Fibroblast of skin of left quadriceps (primary cell): ENCODE data around the gene SCYGR6.
A peak's percentile ranks its signal among the peaks of the same experiment; 100 is the strongest.
"Not testable (repeated sequence)": the region's sequence is repeated elsewhere in the genome, so short reads cannot be mapped to it uniquely, and the experiment has no call there.

Experiments used
- DNase-seq, 2 experiments: peaks; one replicate each; pipeline ENCODE4 v3.0.0-alpha.2; 2013; ENCODE audit warnings: low read depth in 2 of 2

SCYGR6 gene, protein sequence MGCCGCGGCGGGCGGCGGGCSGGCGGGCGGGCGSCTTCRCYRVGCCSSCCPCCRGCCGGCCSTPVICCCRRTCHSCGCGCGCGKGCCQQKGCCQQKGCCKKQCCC

DNA sequence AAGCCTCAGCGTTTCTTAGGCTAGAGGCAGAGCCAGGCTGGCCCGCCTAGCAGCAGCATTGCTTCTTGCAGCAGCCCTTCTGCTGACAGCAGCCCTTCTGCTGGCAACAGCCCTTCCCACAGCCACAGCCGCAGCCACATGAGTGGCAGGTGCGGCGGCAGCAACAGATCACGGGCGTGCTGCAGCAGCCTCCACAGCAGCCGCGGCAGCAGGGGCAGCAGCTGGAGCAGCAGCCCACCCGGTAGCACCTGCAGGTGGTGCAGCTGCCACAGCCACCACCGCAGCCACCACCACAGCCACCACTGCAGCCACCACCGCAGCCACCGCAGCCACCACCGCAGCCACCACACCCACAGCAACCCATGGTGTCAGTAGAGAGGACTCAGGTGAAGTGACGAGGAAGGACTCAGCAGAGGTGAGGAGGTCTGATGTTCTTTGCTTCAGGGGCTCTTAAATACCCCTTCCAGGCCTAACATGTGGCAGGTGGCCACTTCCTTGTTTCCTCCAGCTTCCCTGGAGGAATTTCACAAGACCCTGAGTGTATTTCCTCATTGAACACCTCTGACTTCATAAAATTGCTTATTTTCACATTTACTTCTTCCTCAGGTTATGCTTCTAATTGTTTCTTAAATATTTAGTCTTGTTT lies at the start of gene SCYGR6:
TSS of gene SCYGR6 (minus strand) at position 364 of the 646 bp plus-strand sequence. CDS start at position 364, 0 bp downstream.
- DNase-seq, result no peak

DNA sequence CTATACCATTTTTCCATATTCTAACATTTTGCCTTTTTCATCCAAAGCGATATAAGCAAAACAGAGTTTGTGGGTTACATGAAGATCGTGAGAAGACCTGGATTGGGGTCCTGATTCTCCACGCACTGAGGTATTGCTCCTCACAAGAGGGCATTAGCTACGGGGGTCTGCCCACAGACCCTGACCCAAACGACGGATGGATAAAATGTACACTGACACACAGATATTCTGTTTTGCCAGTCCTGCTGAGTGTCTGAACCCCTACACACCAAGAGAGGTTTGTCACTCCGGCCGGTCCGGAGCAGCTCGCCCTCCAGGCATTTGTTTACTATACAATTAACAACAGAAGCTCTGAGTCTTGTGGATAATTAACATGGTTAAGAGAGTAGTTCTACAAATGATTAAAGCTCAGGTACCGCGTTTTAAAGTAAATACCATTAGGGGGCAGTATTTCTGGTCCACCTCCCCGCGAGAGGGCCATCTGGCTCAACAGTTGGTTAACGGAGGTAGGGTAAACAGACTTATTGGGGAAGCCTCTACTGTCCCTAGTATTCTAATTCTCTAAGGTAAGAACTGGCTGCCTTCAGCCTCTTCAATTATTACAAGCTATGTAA lies 49.6 kb upstream of the SCYGR6 start:
- no peak for DNase-seq

DNA sequence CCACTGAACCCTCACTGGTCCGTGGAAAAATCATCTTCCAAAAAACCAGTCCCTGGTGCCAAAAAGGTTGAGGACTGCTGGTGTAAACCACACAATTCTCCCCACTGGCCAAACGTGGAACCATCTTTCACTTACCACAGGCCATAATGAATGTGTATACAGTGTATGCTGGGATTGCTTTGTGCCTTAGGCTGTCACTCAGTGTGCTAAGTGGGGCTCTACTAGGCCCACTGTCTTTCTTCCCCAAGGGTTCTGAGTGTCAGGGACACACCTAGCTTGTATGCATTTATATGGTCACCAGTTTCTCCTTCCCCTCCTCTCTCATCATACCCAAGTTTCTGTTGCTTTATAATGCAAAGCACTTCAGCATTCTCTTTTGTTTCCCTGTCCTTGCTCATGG lies 48.4 kb upstream of the SCYGR6 start:
- no peak for DNase-seq

DNA sequence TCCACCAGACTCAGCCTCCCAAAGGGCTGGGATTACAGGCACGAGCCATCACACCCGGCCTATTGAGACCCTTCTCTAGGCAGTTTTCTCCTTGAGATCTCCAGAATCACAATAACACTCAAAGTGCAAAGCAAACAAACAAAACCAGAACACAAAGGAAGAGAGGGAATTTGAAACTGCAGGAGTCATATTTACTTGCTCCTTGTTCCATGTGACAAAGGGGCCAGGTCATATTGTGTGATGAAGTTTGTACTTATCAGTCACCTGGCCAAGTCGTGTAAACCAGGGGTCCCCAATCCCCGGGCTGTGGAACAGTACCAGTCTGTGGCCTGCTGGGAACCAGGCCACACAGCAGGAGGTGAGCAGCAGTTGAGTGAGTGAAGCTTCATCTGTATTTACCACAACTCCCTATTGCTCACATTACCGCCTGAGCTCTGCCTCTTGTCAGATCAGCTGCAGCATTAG lies 47.7 kb upstream of the SCYGR6 start:
- no peak for DNase-seq

DNA sequence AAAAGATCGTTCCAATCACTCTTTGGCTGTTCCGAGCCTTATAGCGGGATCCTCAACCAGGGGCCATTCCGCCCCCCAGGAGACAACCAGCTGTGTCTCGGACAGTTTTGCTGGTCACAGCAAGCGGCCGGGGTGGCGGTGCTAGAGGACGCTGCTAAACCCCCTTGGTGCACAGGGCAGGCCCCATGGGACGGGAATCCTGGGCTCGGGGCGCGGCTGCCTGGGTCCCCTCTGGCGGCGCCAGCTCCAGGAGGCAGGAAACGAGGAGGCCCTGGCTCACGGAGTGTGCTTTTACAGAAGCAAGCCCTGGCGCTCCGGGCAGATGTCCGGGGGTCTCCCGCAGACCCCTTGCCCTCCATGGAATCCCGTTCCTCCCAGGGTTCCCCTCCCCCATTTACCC lies 43.3 kb upstream of the SCYGR6 start:
- DNase-seq, result no peak

DNA sequence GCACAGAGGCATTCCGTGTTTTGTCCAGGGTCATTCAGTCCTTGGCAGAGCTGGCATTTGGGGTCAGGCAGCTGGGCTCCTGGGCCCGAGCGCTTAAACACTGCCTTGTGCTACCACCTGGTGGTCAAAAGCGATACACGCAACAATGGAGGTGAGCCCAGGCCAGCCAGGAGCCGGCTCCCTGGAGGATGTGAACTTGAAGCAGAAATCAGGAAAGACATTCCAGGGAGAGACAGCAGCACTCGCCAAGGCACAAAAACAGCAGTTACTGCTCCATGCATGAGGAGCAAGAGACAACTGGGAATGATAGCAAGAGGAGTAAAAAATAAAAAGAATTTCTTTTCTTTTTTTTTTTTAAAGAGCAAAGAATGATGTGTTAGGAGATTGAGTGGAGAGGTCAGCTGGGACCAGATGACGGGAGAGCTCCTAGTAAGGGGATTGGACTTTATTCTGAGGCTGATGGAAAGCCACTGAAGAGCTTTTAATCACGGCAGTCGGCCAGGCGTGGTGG lies 41.9 kb upstream of the SCYGR6 start:
- peak; percentile 32 for DNase-seq

DNA sequence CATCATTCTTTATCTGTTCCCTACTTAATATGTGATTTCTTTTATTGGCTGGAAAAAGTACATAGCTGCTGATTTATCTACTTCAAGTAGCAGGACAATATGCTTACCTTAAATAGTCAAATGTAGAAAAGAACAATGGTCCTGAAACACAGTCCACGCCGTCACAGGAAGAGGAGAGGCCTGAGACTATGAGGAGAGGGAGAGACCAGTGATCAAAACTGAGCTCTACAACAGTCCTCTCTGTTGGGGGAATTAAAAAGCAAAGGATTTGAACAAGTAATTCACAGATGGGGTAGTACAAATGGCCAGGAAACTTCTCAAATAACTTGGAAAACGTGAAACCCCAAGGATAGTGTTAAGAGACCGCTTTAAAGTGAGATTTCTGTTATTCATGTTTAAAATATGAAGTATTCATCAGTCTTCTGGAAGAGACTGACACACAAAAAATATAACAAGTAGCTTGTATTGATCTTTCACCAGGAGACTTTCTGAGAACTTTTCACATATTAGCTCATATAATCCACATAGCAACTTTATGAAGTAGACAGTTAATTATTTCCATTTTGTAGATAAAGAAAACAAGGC lies 41.3 kb upstream of the SCYGR6 start:
- no peak for DNase-seq

DNA sequence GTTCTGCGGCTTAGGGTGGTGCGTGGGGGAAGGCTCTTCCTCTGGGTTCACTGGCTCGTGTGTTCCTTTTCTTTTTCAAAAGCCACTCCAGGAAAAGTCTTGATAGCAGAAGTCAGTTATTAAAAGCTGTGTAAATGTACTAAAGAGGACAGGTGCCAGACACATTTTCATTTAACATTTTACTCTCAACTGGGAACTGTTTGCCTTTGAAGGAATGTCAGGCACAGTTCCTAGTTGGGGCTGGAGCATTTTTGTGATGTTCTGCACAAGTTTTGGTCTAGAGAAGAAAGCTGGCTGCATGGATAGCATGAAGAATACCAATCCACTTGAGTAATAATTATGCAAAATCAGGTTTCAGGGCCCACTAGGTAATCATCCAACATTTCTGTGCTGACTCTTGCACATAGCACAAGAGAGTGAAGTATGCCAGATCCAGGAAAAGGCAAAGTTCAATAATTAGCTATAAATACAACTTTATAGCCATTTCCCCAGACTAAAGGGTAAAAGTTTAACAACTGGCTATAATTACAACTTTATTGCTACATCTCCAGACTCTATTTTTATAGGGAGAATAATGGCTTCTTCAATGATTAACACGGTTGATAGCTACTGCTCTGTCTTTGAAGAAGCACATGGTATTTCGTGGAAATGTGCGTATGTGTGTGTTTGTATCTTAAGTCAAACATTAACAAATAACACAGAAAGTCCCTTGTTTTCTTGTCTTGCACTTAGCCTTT lies 37.4 kb upstream of the SCYGR6 start:
- no peak for DNase-seq

DNA sequence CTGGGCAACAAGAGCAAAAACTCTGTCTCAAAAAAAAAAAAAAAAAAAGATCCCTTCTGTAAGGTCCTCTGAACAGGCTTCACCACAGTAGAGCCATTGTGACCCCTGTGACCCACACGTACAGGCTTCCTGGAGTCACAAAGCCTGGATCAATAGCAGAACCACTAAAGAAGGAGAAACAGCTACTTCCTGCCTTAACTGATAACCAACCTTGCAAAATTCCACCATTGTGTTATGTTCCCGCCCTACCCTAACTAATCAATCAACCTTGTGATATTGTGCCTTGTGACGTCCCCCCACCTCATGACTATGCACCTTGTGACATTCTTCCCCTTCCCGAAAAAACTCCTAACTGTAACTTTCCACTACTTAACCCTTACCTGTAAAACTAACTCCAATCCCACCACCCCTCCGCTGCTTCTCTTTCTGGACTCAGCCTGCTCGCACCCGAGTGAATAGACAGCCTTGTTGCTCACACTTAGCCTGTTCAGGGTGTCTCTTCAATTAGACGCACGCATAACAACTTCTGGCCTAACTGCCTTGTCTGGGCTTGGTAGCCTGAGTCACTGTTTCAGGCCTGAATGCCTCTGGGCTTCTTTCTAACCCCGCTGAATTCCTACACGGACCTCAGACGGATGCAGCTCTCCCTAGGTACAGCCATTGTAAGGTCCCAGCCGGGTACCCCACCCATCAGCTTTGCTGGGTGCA lies 35.0 kb upstream of the SCYGR6 start:
- no peak for DNase-seq

DNA sequence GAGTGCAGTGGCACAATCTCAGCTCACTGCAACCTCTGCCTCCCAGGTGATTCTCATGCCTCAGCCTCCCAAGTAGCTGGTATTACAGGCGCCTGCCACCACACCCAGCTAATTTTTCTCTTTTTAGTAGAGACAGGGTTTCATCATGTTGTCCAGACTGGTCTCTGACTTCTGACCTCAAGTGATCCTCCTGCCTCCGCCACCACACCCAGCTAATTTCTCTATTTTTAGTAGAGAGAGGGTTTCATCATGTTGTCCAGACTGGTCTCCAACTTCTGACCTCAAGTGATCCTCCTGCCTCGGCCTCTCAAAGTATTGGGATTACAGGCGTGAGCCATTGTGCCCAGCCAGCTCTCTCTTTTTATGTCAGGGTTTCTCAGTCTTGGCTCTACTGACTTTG lies 31.7 kb upstream of the SCYGR6 start:
- not testable (repeated sequence) for DNase-seq

DNA sequence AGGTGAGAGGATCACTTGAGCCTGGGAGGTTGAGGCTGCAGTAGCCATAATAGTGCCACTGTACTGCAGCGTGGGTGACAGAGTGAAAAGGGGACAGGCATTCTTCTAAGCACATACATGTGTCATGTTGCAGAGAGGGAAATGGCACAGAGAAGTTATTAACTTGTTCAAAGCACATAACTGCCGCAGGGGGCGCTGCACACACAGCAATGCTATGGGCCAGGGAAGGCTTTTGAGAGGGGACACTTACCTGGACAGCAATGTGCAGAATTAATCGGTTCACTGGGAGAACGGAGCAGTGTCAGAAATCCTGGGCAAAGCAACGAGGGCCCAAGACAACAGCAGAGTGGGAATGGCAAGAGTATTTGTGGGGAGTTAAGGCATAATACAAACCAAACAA lies 23.5 kb upstream of the SCYGR6 start:
- no peak for DNase-seq

DNA sequence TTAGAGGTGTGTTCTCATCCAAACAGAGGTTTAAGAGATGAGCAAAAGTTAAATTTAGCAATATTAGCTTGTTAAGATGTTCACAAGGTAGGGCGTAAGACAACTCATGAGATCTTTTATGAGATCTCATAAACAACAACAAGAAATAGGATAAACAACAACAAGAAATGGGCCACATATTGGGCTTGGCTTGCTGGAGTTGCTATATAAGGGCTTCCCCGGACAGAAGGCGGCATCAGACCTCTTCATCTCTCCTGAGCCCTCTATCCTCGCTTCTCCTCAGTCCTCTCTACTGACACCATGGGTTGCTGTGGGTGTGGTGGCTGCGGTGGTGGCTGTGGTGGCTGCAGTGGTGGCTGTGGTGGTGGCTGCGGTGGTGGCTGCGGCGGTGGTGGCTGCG lies 21.0 kb upstream of the SCYGR6 start, which contains the start of gene SCYGR8:
TSS of gene SCYGR8 (plus strand) at position 301 of the 400 bp plus-strand sequence. CDS start at position 301, 0 bp downstream.
- DNase-seq, result no peak

DNA sequence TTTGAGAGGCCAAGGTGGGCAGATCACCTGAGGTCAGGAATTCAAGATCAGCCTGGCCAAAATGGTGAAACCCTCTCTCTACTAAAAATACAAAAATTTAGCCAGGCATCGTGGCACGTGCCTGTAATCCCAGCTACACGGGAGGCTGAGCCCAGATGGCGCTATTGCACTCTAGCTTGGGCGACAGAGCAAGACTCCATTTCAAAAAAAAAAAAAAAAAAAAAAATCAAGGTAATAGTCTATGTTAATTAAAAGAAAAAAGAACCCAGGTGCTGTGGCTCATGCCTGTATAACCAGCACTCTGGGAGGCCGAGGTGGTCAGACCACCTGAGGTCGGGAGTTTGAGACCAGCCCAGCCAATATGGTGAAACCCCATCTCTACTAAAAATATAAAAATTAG lies 16.1 kb upstream of the SCYGR6 start:
- DNase-seq, result not testable (repeated sequence)

DNA sequence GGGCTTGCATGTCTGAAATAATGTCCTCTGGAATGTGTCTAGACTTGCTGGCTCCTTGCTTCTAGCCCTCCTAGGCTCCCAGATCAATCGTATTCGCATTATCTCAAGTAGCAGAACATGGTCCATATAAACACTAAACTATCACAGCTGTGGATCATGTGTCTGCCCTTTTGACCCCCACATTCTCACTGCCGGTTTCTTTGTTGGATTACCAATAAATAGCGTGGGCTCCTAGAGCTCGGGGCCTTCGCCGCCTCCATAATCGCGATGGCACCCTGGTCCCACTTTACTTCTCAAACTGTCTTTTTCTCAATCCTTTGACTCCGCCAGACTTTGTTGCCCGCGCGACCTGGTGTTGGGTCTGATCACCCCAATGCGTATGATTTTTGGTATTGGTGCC lies 14.8 kb upstream of the SCYGR6 start:
- no peak for DNase-seq

DNA sequence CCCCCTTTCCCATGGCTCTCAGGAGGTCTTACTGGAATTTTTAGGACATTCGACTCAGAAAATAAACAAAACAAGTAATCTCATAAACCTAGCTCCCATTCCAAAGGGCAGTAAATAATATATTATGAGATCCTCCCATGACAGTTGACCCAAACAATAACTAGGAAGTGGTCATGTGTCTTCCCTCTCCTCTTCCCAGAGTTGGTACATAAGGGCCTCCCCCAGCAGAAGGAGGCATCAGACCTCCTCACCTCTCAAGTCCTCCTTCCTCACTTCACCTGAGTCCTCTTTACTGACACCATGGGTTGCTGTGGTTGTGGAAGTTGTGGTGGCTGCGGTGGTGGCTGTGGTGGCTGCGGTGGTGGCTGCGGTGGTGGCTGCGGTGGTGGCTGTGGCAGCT lies 3.5 kb upstream of the SCYGR6 start, which contains the start of gene SCYGR7:
TSS of gene SCYGR7 (plus strand) at position 301 of the 400 bp plus-strand sequence. CDS start at position 301, 0 bp downstream.
- no peak for DNase-seq

DNA sequence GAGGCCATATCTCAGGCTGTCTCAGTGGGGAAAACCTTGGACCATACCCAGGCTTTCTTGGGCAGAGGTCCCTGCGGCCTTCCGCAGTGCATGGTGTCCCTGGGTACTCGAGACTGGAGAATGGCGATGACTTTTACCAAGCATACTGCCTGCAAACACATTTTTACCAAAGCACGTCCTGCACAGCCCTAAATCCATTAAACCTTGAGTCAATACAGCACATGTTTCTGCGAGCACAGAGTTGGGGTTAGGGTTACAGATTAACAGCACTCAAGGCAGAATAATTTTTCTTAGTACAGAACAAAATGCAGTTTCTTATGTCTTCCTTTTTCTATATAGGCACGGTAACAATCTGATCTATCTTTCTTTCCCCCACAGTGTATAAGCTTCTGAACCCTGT lies 1.7 kb downstream of the SCYGR6 start:
- not testable (repeated sequence) for DNase-seq

DNA sequence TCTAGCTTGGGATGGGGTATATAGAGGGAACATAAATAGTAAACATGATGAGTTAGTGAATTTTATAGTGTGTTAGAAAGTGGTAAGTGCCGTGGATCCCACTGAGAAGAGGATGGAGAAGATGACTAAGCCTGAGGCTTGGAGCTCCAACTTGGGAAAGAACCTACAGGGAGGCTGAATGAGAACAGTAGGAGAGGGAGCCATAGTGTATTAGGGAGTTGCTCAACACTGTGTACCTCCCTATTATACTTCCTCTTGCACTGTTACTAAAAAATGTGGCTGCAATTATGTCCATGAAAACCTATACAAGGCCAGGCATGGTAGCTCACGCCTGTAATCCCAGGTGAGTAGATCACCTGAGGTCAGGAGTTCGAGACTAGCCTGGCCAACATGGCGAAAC lies 3.9 kb downstream of the SCYGR6 start:
- DNase-seq, result no peak

DNA sequence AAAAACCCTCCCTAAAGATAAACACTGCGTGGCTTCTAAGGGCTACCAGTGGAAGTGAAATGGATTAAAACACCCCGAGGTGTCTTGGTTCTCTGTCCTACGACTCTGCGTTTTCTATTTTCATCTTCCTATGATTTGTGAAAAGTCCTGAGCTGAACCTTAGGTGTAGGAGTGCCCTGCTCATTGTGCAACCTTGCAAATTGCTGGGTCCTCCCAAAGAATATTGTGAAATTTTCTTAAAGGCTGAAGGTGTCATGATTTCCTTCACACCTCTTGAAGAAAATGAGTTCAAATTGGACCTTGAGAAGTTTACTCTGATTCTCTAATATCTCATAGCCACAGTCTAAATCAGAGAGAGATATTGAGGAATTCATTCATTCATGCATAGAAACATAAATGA lies 4.9 kb downstream of the SCYGR6 start:
- DNase-seq, result no peak

DNA sequence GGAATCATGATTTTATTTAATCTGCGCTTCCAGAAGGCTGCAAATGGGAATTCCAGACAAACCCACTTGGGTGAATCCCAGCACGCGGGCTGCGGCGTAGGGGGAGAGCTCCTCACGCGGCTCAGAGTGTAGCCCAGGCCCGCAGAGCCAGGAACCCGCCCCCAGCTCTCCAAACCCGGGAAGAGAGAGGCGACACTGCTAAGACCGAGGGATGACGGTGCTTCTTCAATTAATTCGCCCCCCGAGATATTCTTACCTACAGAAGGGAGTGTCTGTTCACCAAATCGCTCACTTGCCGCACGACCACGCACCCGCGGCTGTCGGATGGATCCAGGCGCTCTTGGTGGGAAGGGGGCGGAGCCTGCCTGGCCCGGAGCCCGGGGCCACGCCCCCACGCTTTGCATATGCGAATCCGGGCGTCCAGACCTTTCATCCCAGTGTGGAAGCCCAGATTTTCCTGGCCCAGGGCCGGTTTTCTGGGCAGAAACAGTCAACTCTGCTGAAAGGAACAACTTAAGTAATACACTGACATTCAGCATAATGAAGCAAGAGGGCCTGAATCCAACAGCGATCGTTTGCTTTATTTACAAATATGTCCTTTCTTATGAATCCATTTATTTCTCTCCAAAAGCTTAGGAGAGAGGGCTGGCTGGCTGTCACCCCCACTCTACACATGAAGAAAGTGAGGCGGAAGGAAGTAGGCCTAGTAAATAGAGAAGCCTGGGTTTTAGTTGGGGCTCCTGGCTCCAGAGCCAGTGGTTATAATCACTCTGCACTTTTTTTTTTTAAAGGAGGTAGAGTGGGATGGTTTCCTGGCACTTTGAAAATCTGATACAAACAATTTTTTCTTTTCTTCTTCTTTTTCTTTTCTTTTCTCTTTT lies 6.6 kb downstream of the SCYGR6 start, which contains the start of gene SLC19A3:
TSS of gene SLC19A3 (minus strand) at position 342 of the 881 bp plus-strand sequence. CDS start 15,710 bp downstream, outside the sequence.
- DNase-seq, result peak; percentile 49 to 53

DNA sequence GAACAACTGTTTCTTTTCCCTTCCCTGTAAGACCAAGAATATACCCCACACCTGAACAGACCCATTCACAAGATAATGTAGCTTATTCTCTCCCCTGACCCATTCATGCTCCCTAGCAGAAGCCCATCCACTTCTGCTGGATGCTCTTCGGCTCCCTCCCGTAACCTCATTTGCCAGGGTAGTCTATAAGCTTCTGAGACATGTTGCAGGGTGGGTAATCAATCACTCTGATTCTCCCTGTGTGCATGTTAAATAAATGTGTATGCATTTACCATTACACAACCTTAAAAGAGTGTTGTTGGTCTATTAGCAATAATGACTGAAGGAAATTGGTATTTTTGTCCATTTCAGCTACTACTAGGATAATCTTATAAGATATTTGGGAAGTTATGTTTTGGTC lies 8.1 kb downstream of the SCYGR6 start:
- DNase-seq, result no peak
